Choroid plexus epithelial cell (primary cell): ENCODE data around the gene DUSP16.

Source experiments
- DNase-seq: peaks from one replicate; pipeline ENCODE4 v3.0.0-alpha.2; 2010; ENCODE audit warnings: low read depth
- H3K4me3 ChIP-seq: 2 replicates; pipeline ENCODE4 v1.5.1; 2011; ENCODE audit warnings: low read depth, mild to moderate bottlenecking, control low read depth, low read length, moderate library complexity
- CTCF ChIP-seq: conservative IDR thresholded peaks from 2 replicates; pipeline ENCODE4 v1.5.1; 2011; ENCODE audit warnings: low read depth, mild to moderate bottlenecking, control low read depth, inconsistent platforms, low read length, moderate library complexity

The DUSP16 gene

GRCh38 chr12:12537421-12537820, 25.2 kb downstream of the DUSP16 start:
- peak; percentile 28 for DNase-seq
- no peak for TF ChIP-seq CTCF
- H3K4me3 ChIP-seq, result no peak overlapping the region

GRCh38 chr12:12534975-12535374, 27.7 kb downstream of the DUSP16 start:
- TF ChIP-seq CTCF, result no peak
- no peak for DNase-seq

GRCh38 chr12:12534166-12534866, 28.3 kb downstream of the DUSP16 start:
- no peak for TF ChIP-seq CTCF
- no peak overlapping the region for H3K4me3 ChIP-seq
- no peak for DNase-seq

More at GRCh38 chr12:12534975-12535374, 27.7 kb downstream of the DUSP16 start:
- H3K4me3 ChIP-seq, result no peak overlapping the region

- H3K4me3 ChIP-seq, result no peak overlapping the region
- no peak for TF ChIP-seq CTCF
- peak; percentile 50 for DNase-seq
Measured at GRCh38 chr12:12533238-12533829, 29.3 kb downstream of the DUSP16 start.

- DNase-seq, result no peak
- TF ChIP-seq CTCF, result no peak
- no peak overlapping the region for H3K4me3 ChIP-seq
Measured at GRCh38 chr12:12531194-12531593, 31.5 kb downstream of the DUSP16 start.

- no peak for DNase-seq
- no peak for TF ChIP-seq CTCF
- no peak overlapping the region for H3K4me3 ChIP-seq
Measured at GRCh38 chr12:12529783-12530421, 32.8 kb downstream of the DUSP16 start.
